ENCODE results near the gene DCDC2C.

The DCDC2C gene

DNA sequence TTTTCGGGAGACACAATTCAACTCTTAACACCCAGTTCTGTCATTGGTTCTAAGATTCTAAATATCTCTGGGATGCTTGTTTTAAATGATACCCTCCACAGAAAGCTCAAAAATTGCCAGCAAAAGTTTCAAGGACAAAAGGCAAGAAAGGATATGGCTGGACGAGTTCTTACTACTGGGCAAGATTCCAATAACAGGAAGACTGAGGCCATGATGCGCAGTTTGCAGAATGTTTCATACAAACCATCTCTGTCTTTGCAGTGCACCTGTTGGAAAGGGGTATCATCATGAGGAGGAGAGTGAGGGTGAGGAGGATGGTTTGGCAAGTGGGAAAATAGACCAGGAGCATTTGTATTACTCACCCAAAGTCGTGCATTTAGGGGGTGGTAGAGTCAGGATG is 172.8 kb downstream of the DCDC2C start:
- in situ Hi-C loops (cut with HindIII; ENCODE audit: low sequenced_read_pairs): no loop called here

GRCh38 chr2:3876685-3877084 is 173.3 kb downstream of the DCDC2C start:
- in situ Hi-C loops (cut with HindIII; ENCODE audit: low sequenced_read_pairs): no loop called here

GRCh38 chr2:3885629-3886628 is 182.6 kb downstream of the DCDC2C start:
- in situ Hi-C loops (cut with HindIII; ENCODE audit: low sequenced_read_pairs): no loop called here

DNA sequence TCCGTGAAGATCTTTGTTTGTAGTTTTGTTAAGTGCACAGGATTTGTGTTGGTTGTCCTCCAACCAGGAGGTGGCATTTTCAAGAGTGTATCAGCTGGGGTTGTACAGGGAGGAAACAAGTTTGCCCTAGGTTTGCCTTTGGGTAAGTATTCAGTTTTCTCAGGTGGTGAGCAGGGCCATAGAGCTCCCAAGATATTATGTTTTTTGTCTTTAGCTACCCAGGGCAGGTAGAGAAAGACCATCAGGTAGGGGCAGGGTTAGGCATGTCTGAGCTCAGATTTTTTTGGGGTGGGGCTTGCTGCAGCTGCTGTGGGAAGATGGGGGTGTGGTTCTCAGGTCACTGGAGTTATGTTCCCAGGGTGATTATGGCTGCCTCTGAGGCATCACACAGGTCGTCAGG is 191.6 kb downstream of the DCDC2C start:
- in situ Hi-C loops (cut with HindIII; ENCODE audit: low sequenced_read_pairs): no loop called here

Data from DLD1 (cell line).